SK-N-SH treated with all-trans-retinoic acid at 6 μM for 48 hours (cell line): ENCODE results near the gene CST9.

ENCODE experiments used
- ATAC-seq: fragments of 200-7000 bp; cut with Tn5 transposase; 3 replicates; pipeline ENCODE4 v1.9.1; 2020; ENCODE audit warnings: mild to moderate bottlenecking, moderate library complexity
- ARNTL ChIP-seq: fragments of 450-650 bp; formaldehyde crosslinking; IDR thresholded peaks from 2 replicates; pipeline ENCODE4 v1.5.0; 2020; ENCODE audit warnings: low read depth, mild to moderate bottlenecking, moderate library complexity, borderline replicate concordance
- BACH2 ChIP-seq: fragments of 250-450 bp; sonication (Bioruptor Pico); IDR thresholded peaks from 2 replicates; pipeline ENCODE4 v1.9.0; 2021; ENCODE audit warnings: mild to moderate bottlenecking, borderline replicate concordance
- CSDC2 ChIP-seq: fragments of 250-450 bp; sonication (Bioruptor Pico); IDR thresholded peaks from 2 replicates; pipeline ENCODE4 v1.5.0; 2020; ENCODE audit warnings: mild to moderate bottlenecking, moderate library complexity
- ESRRG ChIP-seq: fragments of 250-450 bp; sonication (Bioruptor Pico); IDR thresholded peaks from 2 replicates; pipeline ENCODE4 v1.6.1; 2021; ENCODE audit warnings: mild to moderate bottlenecking
- GLIS3 ChIP-seq: fragments of 250-450 bp; sonication (Bioruptor Pico); IDR thresholded peaks from 2 replicates; pipeline ENCODE4 v1.5.0; 2020; ENCODE audit warnings: mild to moderate bottlenecking, moderate library complexity
- ISL1 ChIP-seq: fragments of 250-450 bp; sonication (Bioruptor Pico); IDR thresholded peaks from 2 replicates; pipeline ENCODE4 v2.1.2; 2022; ENCODE audit warnings: mild to moderate bottlenecking, moderate library complexity
- OSR1 ChIP-seq: fragments of 250-450 bp; sonication (Bioruptor Pico); IDR thresholded peaks from 2 replicates; pipeline ENCODE4 v1.8.0; 2022; ENCODE audit warnings: moderate library complexity, mild to moderate bottlenecking, inconsistent platforms
- PPARA ChIP-seq: fragments of 250-450 bp; sonication (Bioruptor Pico); IDR thresholded peaks from 2 replicates; pipeline ENCODE4 v1.5.0; 2020; ENCODE audit warnings: mild to moderate bottlenecking, borderline replicate concordance
- RARB ChIP-seq: fragments of 250-450 bp; sonication (Bioruptor Pico); IDR thresholded peaks from 2 replicates; pipeline ENCODE4 v1.8.0; 2021; ENCODE audit warnings: mild to moderate bottlenecking, moderate library complexity
- SNAI2 ChIP-seq: fragments of 250-450 bp; sonication (Bioruptor Pico); IDR thresholded peaks from 2 replicates; pipeline ENCODE4 v1.5.0; 2020; ENCODE audit warnings: mild to moderate bottlenecking, moderate library complexity
- ZC3H10 ChIP-seq: fragments of 250-450 bp; sonication (Bioruptor Pico); IDR thresholded peaks from 2 replicates; pipeline ENCODE4 v1.5.1; 2021; ENCODE audit warnings: mild to moderate bottlenecking, moderate library complexity
- ZNF565 ChIP-seq: fragments of 450-650 bp; formaldehyde crosslinking; conservative IDR thresholded peaks from 2 replicates; pipeline ENCODE4 v1.5.0; 2020; ENCODE audit warnings: low read depth, mild to moderate bottlenecking, moderate library complexity
- ZNF70 ChIP-seq: fragments of 450-650 bp; formaldehyde crosslinking; IDR thresholded peaks from 2 replicates; pipeline ENCODE4 v1.5.0; 2020; ENCODE audit warnings: mild to moderate bottlenecking, moderate library complexity
- ZNF8 ChIP-seq: fragments of 450-650 bp; formaldehyde crosslinking; IDR thresholded peaks from 2 replicates; pipeline ENCODE4 v1.5.0; 2020; ENCODE audit warnings: mild to moderate bottlenecking, moderate library complexity
- TF ChIP-seq, protein P1 (sequence below): fragments of 250-450 bp; sonication (Bioruptor Pico); IDR thresholded peaks from 2 replicates; pipeline ENCODE4 v1.8.0; 2020; ENCODE audit warnings: mild to moderate bottlenecking, moderate library complexity, borderline replicate concordance
- TF ChIP-seq, protein P2 (sequence below): fragments of 250-450 bp; sonication (Bioruptor Pico); IDR thresholded peaks from 2 replicates; pipeline ENCODE4 v1.5.1; 2021; ENCODE audit warnings: mild to moderate bottlenecking, moderate library complexity
- TF ChIP-seq, protein P3 (sequence below): fragments of 250-450 bp; sonication (Bioruptor Pico); IDR thresholded peaks from 2 replicates; pipeline ENCODE4 v1.5.0; 2020; ENCODE audit warnings: mild to moderate bottlenecking, moderate library complexity
- TF ChIP-seq, protein P4 (sequence below): fragments of 250-450 bp; sonication (Bioruptor Pico); IDR thresholded peaks from 2 replicates; pipeline ENCODE4 v1.8.0; 2021; ENCODE audit warnings: low read depth, mild to moderate bottlenecking, moderate library complexity, borderline replicate concordance
- TF ChIP-seq, protein P5 (sequence below): fragments of 250-450 bp; sonication (Bioruptor Pico); IDR thresholded peaks from 2 replicates; pipeline ENCODE4 v1.5.1; 2020; ENCODE audit warnings: low read depth, mild to moderate bottlenecking, moderate library complexity

CST9 gene

DNA sequence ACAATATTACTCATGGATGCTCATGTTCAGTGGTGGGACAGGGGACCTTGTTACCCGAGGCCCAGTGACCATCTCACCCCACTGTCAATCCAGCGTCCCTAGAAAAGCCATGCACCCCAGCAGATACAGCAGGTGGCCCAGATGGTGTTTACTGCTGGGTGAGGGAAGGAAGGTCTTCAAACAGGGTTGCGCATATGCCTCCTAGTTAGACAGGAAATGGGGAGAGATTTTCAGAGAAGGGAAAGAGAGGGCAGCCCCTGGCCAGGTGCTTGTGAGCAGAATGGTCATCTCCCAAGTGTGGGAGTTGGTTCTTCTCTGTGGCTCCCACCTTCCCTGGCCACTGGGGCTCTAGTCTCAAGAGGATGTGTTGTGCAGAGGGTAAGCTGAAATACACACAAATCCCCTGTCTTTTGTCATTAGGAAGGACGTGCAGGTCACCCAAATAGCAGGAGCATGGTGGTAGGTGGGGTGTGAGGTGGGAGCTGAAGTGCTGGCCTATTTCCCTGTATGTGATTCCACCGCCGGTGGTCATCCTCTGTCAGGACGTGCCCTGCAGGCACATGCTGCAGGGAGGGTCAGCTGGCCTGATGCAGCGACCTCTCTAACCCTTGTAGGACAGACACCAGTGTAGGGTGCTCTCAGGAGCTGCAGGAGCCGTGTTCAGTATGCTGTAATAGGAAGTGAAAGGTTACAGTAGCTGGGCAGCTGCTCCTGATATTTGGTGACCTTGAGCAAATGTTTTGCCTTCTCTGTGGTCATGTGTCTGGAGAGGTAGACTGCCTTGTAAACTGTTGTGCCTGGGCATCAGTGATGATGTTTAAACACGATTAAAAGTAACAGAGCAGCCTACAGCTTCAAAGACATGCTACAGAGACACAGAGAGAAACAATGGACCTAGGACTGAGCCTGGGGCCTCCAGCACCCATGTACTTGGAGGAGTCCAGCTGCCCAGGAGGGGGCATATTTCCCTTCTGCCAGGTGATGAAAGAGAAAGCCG is 35.3 kb upstream of the CST9 start:
- TF ChIP-seq GLIS3 (no peak), RARB (CRISPR knock-in tag) (no peak), ZNF8 (CRISPR knock-in tag) (no peak)

DNA sequence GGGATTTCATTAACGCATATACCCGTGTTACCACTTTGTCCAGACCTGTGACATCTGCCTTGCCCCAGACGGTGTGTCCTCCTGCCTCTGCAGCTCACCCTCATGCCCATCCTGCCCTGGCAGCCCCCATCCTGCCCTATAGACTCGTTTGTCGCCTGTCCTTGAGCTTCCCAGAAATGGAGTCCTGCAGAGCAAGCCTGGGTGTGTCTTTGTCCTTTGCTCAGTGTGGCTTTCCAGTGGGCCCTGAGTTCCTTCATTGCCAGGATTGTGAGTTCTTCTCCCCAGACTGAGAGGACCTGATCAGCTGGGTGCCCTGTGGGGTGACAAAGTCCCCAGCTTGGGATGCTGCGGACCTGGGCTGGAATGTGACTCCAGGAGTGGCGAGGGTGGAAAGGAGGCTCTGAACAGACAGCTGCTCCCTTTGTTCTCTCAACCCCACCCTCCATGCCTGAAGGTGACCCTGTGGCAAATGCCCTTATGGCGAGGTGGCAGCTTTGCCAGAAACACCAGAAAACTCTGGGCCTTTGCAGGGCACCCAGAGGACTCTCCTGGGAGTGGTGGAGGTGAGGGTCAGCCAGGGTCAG is 34.4 kb upstream of the CST9 start:
- ATAC-seq = no peak
- no peak for TF ChIP-seq GLIS3
- no peak for TF ChIP-seq ISL1 (CRISPR knock-in tag)
- TF ChIP-seq, protein P1, sequence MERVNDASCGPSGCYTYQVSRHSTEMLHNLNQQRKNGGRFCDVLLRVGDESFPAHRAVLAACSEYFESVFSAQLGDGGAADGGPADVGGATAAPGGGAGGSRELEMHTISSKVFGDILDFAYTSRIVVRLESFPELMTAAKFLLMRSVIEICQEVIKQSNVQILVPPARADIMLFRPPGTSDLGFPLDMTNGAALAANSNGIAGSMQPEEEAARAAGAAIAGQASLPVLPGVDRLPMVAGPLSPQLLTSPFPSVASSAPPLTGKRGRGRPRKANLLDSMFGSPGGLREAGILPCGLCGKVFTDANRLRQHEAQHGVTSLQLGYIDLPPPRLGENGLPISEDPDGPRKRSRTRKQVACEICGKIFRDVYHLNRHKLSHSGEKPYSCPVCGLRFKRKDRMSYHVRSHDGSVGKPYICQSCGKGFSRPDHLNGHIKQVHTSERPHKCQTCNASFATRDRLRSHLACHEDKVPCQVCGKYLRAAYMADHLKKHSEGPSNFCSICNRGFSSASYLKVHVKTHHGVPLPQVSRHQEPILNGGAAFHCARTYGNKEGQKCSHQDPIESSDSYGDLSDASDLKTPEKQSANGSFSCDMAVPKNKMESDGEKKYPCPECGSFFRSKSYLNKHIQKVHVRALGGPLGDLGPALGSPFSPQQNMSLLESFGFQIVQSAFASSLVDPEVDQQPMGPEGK (CRISPR knock-in tag) = no peak
- TF ChIP-seq, all 23 proteins: peak for 0

More for the DNA sequence above, 35.3 kb upstream of the CST9 start:
- ATAC-seq = no peak

DNA sequence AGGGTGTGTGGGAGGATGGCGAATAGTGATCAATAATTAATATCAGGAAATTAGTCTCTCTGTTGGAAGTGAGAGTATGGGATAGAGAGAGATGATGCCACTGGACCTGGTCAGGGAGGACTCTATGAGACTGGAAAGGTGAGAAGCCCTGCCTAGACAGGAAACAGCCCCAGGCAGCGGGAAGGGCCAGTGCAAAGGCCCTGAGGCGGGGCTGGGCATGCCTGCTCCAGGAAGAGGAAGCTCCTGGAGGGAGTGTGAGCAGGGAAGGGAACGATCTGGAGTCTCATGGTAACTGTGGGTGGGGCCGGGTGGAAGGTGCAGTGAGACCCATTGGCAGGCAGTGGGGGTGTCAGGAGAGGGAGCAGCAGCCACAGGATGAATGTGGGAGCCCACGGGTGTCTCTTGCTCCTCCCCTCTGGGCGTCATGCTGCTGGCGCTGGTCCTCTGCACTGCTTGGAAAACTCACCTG is 33.8 kb upstream of the CST9 start:
- TF ChIP-seq ZNF70 (CRISPR knock-in tag) = no peak
- TF ChIP-seq, protein P2, sequence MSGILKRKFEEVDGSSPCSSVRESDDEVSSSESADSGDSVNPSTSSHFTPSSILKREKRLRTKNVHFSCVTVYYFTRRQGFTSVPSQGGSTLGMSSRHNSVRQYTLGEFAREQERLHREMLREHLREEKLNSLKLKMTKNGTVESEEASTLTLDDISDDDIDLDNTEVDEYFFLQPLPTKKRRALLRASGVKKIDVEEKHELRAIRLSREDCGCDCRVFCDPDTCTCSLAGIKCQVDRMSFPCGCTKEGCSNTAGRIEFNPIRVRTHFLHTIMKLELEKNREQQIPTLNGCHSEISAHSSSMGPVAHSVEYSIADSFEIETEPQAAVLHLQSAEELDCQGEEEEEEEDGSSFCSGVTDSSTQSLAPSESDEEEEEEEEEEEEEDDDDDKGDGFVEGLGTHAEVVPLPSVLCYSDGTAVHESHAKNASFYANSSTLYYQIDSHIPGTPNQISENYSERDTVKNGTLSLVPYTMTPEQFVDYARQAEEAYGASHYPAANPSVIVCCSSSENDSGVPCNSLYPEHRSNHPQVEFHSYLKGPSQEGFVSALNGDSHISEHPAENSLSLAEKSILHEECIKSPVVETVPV (CRISPR knock-in tag) = no peak
- TF ChIP-seq RARB (CRISPR knock-in tag) = no peak
- TF ChIP-seq, protein P3, sequence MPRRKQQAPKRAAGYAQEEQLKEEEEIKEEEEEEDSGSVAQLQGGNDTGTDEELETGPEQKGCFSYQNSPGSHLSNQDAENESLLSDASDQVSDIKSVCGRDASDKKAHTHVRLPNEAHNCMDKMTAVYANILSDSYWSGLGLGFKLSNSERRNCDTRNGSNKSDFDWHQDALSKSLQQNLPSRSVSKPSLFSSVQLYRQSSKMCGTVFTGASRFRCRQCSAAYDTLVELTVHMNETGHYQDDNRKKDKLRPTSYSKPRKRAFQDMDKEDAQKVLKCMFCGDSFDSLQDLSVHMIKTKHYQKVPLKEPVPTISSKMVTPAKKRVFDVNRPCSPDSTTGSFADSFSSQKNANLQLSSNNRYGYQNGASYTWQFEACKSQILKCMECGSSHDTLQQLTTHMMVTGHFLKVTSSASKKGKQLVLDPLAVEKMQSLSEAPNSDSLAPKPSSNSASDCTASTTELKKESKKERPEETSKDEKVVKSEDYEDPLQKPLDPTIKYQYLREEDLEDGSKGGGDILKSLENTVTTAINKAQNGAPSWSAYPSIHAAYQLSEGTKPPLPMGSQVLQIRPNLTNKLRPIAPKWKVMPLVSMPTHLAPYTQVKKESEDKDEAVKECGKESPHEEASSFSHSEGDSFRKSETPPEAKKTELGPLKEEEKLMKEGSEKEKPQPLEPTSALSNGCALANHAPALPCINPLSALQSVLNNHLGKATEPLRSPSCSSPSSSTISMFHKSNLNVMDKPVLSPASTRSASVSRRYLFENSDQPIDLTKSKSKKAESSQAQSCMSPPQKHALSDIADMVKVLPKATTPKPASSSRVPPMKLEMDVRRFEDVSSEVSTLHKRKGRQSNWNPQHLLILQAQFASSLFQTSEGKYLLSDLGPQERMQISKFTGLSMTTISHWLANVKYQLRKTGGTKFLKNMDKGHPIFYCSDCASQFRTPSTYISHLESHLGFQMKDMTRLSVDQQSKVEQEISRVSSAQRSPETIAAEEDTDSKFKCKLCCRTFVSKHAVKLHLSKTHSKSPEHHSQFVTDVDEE = no peak
- TF ChIP-seq SNAI2 = no peak
- TF ChIP-seq, protein P4, sequence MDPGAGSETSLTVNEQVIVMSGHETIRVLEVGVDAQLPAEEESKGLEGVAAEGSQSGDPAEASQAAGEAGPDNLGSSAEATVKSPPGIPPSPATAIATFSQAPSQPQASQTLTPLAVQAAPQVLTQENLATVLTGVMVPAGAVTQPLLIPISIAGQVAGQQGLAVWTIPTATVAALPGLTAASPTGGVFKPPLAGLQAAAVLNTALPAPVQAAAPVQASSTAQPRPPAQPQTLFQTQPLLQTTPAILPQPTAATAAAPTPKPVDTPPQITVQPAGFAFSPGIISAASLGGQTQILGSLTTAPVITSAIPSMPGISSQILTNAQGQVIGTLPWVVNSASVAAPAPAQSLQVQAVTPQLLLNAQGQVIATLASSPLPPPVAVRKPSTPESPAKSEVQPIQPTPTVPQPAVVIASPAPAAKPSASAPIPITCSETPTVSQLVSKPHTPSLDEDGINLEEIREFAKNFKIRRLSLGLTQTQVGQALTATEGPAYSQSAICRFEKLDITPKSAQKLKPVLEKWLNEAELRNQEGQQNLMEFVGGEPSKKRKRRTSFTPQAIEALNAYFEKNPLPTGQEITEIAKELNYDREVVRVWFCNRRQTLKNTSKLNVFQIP = no peak
- TF ChIP-seq OSR1 (CRISPR knock-in tag) = no peak
- no peak for TF ChIP-seq ZC3H10
- no peak for TF ChIP-seq ZNF8 (CRISPR knock-in tag)
- TF ChIP-seq PPARA (CRISPR knock-in tag) = no peak
- no peak for TF ChIP-seq GLIS3
- no peak for TF ChIP-seq CSDC2
- TF ChIP-seq, protein P5, sequence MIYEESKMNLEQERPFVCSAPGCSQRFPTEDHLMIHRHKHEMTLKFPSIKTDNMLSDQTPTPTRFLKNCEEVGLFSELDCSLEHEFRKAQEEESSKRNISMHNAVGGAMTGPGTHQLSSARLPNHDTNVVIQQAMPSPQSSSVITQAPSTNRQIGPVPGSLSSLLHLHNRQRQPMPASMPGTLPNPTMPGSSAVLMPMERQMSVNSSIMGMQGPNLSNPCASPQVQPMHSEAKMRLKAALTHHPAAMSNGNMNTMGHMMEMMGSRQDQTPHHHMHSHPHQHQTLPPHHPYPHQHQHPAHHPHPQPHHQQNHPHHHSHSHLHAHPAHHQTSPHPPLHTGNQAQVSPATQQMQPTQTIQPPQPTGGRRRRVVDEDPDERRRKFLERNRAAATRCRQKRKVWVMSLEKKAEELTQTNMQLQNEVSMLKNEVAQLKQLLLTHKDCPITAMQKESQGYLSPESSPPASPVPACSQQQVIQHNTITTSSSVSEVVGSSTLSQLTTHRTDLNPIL (CRISPR knock-in tag) = no peak
- TF ChIP-seq ARNTL (CRISPR knock-in tag) = no peak
- TF ChIP-seq BACH2 = no peak
- TF ChIP-seq, all 23 proteins: peak for 0
- ATAC-seq = no peak

DNA sequence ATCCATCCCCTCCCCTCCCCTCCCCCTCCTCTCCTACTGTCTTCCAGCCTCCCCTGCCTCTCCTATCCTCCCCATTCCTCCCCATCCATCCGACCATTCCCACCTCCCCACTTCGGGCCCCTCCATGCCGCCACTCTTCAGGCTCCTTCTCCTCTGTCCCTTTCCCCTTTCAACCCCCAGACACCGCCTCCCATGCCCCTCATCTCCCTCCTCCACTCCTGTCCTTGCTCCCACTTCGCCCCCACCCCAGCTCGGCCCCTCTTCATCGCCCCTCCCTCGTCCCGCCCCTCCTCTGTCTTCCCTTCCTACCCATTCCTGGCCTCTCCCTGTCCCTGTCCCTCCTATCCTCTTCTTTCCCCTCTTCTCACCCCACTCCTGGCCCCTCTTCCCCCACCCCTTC is 32.6 kb upstream of the CST9 start:
- no peak for ATAC-seq
- TF ChIP-seq, protein P2 (CRISPR knock-in tag) = no peak
- no peak for TF ChIP-seq ESRRG (CRISPR knock-in tag)
- TF ChIP-seq ZC3H10 = no peak
- TF ChIP-seq ZNF70 (CRISPR knock-in tag) = no peak
- TF ChIP-seq, protein P5 (CRISPR knock-in tag) = no peak
- TF ChIP-seq BACH2 = no peak
- TF ChIP-seq ARNTL (CRISPR knock-in tag) = no peak
- TF ChIP-seq CSDC2 = no peak
- no peak for TF ChIP-seq ZNF565 (CRISPR knock-in tag)
- TF ChIP-seq, protein P1 (CRISPR knock-in tag) = no peak
